ENCODE measurements around the gene PLXNA1.

The PLXNA1 gene

GRCh38 chr3:126982471-126983175 is at the start of gene PLXNA1:
Gene PLXNA1 (plus strand): TSS chr3:126983115. CDS start chr3:126988594, 5,479 bp downstream.
- peak within 1 kb of the TSS; percentile 38 for H3K27ac ChIP-seq
- DNase-seq (ENCODE audit: low read depth, low spot score) = no peak

DNA sequence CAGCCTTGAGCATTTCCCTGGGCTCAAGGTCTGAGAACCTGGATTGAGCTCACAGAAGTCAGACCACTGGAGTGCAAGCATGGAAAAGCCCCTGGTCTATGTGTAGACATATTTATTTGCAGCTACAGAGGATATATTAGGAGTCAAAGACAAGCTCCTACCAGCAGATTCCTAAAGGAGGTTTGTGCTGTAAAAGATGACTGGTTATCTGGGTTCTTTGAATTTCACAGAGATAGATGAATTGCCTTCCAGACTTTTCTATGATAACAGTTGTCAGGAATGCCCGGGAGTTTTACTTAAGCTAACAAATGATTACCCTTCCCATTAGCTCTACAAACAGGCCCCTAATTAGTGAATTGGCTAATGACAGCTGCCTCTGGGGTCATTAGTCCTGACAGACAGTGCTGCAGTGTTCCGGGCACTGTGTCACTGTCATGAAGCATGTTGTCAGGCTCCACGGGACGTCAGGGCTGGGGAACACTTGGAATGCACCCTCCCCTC is 48.8 kb upstream of the PLXNA1 start:
- DNase-seq (ENCODE audit: low read depth, low spot score) = no peak
- no peak overlapping the region for H3K27ac ChIP-seq

- DNase-seq (ENCODE audit: low read depth, low spot score) = no peak
- no peak overlapping the region for H3K27ac ChIP-seq
These were observed 47.9 kb upstream of the PLXNA1 start for GRCh38 chr3:126934991-126935390.

GRCh38 chr3:126935756-126936509 is 47.0 kb upstream of the PLXNA1 start:
- DNase-seq (ENCODE audit: low read depth, low spot score) = no peak
- no peak overlapping the region for H3K27ac ChIP-seq

DNA sequence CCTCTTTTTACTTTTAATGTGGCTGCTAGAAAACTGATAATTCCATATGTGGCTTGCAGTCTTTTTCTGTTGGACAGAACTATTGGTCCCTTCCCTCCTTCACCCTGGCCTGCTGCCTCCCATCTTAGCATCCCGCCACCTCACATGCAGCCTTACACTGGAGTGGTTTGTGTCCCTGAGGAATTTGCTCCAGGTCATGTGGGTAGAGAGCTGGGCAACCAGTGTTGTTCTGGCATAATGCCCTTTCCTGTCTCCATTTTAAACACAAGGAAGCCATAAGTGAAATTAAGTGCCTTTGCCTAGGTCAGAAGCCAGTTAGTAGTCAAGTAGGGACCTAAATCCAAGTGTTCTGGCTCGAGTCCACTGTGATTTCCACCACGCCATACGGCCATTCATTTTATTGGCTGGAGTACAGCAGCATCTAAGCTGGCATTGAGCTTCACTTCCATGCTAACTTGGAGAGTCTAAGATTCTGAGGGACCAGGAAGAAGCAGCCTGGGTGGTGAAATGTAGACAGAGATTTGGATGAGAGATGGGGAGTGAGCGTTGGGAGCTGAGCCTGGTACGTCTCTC is 46.0 kb upstream of the PLXNA1 start:
- DNase-seq (ENCODE audit: low read depth, low spot score) = no peak
- no peak overlapping the region for H3K27ac ChIP-seq

- H3K27ac ChIP-seq = no peak overlapping the region
- DNase-seq (ENCODE audit: low read depth, low spot score) = no peak
These were observed 45.4 kb upstream of the PLXNA1 start for GRCh38 chr3:126937533-126937932.

GRCh38 chr3:126937973-126938372 is 44.9 kb upstream of the PLXNA1 start:
- no peak for DNase-seq (ENCODE audit: low read depth, low spot score)
- H3K27ac ChIP-seq = no peak overlapping the region

DNA sequence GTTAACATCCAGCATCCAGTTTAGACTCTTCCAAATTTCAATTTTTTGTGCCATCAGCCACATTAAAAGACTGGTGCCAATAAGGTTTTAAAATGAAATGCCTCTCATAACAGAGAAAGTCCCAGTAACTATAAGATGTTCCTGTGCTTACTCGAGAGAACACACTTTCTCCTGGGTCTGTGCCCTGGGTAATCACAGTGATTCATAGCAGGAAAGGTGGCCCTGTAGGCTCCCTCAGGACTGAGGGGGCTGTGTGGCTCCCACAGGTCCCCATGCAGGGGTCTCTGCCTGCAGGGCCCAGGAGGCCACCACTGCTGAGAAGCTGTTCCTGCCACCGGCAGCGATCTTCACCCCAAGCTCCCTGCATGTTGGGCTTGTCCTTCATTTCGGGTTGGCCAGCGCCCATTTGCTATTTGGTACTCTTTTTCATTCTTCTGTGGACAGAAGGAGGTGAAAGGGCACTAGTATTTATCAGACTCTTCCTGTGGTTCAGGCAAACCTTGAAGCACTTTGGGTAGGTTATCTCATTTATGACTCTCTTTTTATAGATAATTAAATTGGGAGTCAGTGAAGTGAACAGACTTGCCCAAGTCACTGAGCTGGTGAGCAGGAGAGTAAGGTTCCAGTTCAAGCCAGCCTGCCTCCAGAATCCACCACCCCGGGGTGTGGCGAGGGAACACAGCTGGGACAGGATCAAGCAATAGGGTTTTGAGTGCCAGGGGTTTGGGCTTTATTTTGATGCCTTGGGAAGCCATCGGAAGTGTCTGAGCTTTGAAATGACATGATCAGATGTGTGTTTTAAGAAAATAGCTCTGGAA is 44.2 kb upstream of the PLXNA1 start:
- H3K27ac ChIP-seq = no peak overlapping the region
- DNase-seq (ENCODE audit: low read depth, low spot score) = no peak

DNA sequence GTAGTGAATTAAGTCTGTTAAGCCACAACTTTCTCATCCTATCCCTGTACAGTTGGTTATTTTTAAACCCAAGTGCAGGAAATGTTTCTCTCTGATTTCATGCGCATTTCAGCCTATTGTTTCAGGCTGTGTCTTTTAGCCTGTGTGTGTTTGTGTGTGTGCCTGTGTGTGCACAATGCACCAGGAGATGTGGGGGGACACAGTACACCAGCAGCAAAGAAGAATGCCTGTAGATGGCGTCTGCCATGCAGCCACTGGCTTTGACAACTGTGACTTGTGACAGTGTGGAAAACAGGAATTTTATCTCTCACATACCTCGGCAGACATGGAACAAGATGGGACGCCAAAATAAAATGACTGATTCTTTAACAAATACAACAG is 43.6 kb upstream of the PLXNA1 start:
- H3K27ac ChIP-seq = no peak overlapping the region
- DNase-seq (ENCODE audit: low read depth, low spot score) = no peak

DNA sequence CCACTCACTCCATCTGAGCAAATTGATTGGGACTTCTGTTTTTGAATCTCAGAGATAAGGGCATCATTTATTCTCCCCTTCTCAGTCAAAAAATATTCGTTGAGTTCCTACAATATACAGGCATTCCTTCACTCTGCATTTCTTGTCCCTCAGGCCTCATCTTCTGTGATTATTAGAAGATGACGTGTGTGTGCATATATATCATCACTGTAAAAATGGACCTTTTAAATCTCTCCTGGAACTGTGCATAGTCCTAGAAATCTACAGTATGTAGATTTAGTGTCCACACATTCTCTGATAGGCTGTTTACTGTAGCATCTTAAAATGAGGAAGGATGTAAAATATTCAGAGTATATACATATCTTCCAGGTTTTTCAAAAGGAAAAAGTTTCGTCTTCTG is 43.2 kb upstream of the PLXNA1 start:
- no peak overlapping the region for H3K27ac ChIP-seq
- DNase-seq (ENCODE audit: low read depth, low spot score) = no peak

- no peak for DNase-seq (ENCODE audit: low read depth, low spot score)
- H3K27ac ChIP-seq = no peak overlapping the region
These were observed 41.1 kb upstream of the PLXNA1 start for GRCh38 chr3:126941721-126942270.

DNA sequence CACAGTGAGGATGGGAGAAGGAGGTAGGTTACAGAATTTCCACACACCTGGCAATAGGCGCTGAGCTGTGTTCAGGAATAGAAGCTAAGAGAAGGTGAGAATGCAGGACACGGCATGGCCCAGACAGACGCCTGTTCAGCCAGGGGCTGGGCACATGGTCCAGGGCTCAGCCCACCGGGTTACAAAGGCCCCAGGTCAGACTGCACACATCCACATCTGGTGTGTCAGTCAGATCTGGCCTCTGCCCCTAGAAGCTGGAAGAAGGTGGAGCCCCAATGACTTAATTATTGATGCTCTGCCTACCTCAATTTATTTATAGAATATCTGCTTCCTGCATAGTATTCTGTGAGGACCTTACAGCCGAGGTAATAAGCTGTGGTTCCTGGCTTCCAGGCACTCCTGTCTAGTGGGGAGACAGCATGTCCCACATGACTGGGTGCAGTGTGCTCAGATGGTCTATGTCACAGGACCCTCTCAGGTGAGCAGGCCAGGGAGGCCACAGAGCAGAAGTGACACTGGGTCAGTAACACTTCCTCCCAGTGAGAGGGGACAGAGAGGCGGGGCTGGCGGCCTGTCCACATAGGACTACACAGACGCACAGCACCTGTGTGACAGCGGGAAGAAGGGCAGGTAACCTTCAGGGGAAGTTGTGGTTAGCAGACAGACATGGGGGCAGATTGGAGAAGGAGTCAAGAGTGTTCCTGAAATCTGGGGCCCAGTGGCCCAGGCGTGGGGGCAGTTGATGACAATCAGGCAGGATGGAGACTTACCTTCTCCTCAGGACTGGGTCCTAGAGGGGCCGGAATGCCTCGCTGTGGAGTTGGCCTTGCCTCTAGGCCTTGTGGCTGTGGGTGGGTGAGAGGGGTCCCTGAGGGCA is 38.6 kb upstream of the PLXNA1 start:
- H3K27ac ChIP-seq = no peak overlapping the region

DNA sequence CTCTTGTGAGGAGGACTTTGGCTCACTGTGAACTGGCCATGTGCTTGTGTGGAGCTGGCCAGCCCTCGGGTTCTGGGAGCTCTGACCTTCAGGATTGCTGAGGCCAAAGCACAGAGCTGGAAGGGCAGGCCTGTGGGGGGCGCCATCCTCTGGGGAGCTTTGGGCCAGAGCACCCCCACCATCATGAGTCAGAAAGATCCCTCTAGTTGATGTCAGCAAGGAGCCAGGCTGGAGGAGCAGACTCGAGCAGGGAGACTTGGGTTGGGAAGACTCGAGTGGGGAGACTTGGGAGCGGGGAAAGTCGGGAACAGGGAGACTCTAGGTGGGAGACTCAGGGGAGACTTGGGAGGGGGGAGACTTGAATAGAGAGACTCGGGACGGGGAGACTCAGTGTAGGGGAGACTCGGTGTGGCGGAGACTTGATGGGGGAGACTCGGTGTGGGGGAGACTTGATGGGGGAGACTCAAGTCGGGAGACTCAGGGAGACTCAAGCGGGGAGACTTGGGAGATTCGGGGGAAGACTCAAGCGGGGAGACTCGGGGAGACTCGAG is 37.7 kb upstream of the PLXNA1 start:
- no peak for DNase-seq (ENCODE audit: low read depth, low spot score)
- H3K27ac ChIP-seq = no peak overlapping the region

More for the DNA sequence above, 38.6 kb upstream of the PLXNA1 start:
- DNase-seq (ENCODE audit: low read depth, low spot score) = no peak

GRCh38 chr3:126945891-126946290 is 37.0 kb upstream of the PLXNA1 start:
- H3K27ac ChIP-seq = no peak overlapping the region

DNA sequence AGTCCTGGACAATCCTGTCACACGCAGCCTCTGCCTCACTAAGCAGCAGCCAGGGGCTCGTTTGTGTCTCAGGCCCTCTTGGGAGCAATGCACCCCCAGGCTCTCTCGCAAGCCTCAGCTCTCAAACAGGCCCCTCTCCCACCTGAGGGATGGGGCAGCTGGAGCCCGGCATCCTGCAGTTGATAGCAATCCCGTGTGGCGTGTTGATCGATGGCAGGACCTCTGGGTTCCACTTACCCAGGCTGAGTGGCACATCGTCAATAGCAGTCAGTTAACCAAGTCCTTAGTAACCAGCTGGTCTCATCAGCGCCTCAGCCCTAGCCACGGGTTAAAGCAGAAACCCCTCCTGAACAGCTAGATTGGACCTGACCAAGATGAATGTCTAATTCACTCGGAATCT is 36.5 kb upstream of the PLXNA1 start:
- no peak for DNase-seq (ENCODE audit: low read depth, low spot score)
- no peak overlapping the region for H3K27ac ChIP-seq

More at GRCh38 chr3:126945891-126946290, 37.0 kb upstream of the PLXNA1 start:
- no peak for DNase-seq (ENCODE audit: low read depth, low spot score)

DNA sequence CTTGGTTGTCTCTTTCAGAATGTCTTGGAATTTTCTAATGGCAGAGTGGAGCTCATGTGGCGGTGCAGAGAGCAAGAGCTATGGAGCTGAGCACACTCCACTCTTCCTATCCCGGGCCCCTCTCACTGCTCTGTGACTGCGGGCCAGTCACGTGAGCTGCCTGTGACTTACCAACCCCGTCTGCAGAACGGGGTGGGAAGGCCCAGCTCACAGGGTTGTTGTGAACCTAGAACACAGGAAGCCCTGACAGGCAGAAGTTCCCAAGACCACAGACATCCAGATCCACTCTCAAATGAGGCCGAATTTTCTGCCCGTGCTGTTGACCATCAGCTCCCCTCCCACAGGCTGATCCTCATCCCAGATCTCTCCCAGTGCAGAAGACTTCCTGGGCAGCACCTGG is 35.5 kb upstream of the PLXNA1 start:
- no peak overlapping the region for H3K27ac ChIP-seq
- no peak for DNase-seq (ENCODE audit: low read depth, low spot score)

GRCh38 chr3:126948980-126949535 is 33.9 kb upstream of the PLXNA1 start:
- no peak overlapping the region for H3K27ac ChIP-seq
- DNase-seq (ENCODE audit: low read depth, low spot score) = no peak

DNA sequence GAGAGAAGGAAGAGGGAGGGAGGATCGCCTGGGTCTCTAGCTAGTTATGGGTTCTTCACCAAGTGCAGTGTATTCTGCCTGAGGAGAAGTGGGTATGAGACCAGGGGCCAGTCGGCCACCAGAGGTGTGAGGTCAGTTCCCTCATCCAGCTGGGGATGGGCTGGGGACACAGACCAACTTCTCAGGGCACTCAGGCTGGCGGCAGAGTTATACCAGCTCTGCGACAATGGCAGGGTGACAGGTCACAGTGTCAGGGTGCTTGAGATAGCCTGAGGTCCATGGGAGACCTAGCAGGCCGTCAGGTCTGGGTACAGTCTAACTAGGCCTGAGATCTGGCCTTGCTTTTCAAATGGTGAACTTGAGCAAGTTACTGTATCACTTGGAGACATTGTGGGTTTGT is 31.4 kb upstream of the PLXNA1 start:
- no peak overlapping the region for H3K27ac ChIP-seq
- DNase-seq (ENCODE audit: low read depth, low spot score) = no peak

Measured in epithelial cell of prostate (primary cell).